Fibroblast of villous mesenchyme (primary cell): Measurements from ENCODE around the gene MIX23. TPM values are rescaled to one million over a fixed set of nuclear protein-coding genes. Genes with fewer than 3 reads are reported as not detected.

Source experiments
- DNase-seq: peaks from one replicate; pipeline ENCODE4 v3.0.0-alpha.2; 2010; ENCODE audit warnings: low read depth
- H3K4me3 ChIP-seq: 2 replicates; pipeline ENCODE4 v1.5.1; 2011; ENCODE audit warnings: low read depth, mild to moderate bottlenecking, low read length
- total RNA-seq: library from RNA; depleted of rRNA; stranded (reverse); fragments of >200 nt; gene quantifications from 2 replicates; pipeline ENCODE4 v1.2.3, GENCODE V29; 2012
- TF ChIP-seq, protein P1 (sequence below): IDR thresholded peaks from 2 replicates; pipeline ENCODE4 v1.5.1; 2012; ENCODE audit warnings: low read depth, mild to moderate bottlenecking, low read length; ENCODE audit not compliant: insufficient read depth

The MIX23 gene
- total RNA-seq, 1 donor, result 36.3 TPM

DNA sequence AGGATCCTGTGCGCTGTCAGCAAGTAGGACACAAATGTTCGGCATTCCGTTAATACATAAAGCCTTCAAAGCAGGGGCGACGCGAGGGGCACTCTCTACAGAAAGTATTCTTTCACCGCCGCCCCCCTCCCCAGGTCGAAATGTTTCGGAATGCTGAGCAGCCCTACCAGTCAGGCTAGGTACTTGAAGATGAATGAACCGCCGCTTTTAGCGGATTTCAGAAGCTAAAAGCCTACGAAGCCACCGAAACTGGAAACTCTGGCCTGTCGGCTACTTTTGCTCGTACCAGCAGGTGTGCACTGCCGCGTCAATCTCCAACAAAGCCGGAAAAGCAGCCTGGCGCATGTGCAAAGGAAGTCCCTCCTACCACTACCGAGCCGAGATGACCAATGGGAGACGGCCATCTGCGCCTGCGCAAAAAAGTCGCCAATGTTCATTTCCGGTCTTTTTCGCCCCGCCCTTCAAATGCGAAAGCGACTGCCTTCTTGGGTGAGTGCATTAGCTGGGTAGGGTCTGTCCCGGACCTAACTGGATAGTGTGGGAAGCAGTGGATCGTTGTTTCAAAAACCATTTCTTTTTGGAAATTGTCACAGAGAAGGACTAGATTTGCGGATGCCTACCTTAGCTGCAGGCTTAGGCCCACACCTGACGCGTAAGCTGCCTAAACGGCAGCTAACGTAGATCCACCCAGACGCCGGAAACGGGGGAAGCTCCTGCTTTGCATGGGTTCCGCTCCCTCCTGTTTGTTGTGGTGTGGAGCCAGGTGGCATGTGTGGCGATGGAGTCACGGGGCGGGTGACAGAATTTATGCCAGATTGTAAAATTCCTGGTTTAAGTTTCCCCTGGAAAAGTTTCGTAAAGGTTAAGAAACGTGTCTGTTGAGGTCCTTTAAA is 33.0 kb upstream of the MIX23 start, which contains the start of gene WDR5B:
Gene WDR5B (minus strand): TSS at position 301 of the 893 bp plus-strand sequence. CDS start 534 bp downstream, outside the sequence.
- peak; percentile 98 for DNase-seq
- TF ChIP-seq, protein P1, sequence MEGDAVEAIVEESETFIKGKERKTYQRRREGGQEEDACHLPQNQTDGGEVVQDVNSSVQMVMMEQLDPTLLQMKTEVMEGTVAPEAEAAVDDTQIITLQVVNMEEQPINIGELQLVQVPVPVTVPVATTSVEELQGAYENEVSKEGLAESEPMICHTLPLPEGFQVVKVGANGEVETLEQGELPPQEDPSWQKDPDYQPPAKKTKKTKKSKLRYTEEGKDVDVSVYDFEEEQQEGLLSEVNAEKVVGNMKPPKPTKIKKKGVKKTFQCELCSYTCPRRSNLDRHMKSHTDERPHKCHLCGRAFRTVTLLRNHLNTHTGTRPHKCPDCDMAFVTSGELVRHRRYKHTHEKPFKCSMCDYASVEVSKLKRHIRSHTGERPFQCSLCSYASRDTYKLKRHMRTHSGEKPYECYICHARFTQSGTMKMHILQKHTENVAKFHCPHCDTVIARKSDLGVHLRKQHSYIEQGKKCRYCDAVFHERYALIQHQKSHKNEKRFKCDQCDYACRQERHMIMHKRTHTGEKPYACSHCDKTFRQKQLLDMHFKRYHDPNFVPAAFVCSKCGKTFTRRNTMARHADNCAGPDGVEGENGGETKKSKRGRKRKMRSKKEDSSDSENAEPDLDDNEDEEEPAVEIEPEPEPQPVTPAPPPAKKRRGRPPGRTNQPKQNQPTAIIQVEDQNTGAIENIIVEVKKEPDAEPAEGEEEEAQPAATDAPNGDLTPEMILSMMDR, result no peak
- H3K4me3 ChIP-seq, result peak within 1 kb of the TSS; percentile 99

DNA sequence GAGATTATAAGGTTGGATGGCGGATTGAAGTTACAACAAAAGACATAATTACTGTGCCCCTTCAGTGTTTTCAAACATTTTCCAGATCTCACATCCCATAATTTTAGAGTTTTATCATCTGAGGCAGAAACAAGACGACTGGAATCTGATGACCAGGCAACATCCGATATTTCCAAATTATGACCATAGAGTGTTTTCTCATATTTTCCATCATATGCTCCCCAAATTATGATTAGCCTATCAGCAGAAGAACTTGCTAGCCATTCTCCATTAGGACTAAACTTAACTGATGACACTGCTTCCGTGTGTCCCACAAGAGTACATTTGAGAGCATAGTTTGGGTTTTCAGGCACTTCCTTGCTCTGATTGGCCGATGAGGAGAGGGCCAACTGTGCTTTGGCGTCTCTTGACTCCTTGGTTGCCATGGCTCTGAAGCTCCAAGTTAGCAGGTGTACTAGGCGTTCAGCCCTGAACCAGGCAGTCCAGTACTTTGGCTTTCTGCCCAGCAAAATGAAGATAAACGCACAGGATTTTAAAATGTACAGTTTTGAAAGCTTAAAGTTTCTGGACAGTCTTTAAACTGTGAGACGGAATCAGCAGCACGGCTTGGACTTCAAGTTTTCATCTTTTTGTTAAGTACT is 32.2 kb upstream of the MIX23 start:
- peak; percentile 48 for DNase-seq
- TF ChIP-seq, protein P1, result no peak
- peak overlapping the region; percentile 99 for H3K4me3 ChIP-seq

DNA sequence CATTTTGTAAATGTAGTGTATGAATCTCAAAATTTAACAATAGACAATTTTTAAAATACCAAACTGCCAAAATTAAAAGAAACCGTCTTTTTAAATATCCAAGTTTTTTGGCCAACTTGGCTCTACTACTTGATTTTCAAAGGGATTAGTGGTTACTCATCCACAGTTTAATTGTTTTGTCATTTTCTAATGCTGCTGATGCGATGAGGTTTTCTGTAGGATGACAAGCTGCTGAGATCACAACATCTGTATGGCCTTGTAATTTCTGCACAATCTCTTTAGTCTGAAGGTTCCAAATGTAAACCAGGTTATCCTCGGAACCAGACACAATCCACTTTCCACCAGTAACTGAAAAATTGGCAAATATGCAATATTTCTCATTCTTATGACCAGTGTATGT is 31.4 kb upstream of the MIX23 start:
- DNase-seq, result no peak
- TF ChIP-seq, protein P1, result no peak
- no peak overlapping the region for H3K4me3 ChIP-seq

DNA sequence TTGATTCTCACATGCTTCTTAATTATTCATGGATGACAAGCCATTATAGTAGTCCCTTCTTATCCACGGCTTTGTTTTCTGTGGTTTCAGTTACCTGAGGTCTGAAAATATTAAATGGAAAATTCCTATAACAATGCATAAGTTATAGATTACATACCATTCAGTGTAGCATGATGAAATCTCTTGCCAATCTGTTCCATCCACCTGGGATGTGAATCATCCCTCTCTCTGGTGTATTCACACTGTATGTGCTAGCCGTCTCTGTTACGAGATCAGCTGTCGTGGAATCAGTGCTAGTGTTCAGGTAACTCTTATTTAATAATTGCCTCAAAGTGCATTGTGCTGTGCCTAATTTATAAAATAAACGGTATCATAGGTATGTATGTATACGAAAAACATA is 27.6 kb upstream of the MIX23 start:
- H3K4me3 ChIP-seq, result no peak overlapping the region
- TF ChIP-seq, protein P1, result no peak
- no peak for DNase-seq

DNA sequence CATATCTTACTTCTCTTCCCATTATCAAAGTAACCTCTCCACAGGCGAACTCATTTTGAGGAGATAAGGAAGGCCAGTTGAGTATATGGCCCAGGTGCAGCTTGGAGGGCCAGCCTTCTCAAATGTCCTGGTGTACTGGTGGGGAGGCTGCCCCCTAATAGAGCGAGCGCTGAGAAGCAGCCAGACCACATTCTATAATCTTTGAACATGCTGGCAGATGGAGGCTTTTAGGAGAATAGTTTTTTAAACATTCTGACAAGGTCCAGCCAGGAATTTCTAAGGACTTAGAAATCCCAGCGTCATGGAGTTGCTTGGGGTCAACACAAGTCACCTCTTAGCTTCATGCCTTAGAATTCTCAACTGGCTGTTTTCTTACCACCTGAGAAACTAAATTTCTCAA is 27.1 kb upstream of the MIX23 start:
- TF ChIP-seq, protein P1, result no peak

DNA sequence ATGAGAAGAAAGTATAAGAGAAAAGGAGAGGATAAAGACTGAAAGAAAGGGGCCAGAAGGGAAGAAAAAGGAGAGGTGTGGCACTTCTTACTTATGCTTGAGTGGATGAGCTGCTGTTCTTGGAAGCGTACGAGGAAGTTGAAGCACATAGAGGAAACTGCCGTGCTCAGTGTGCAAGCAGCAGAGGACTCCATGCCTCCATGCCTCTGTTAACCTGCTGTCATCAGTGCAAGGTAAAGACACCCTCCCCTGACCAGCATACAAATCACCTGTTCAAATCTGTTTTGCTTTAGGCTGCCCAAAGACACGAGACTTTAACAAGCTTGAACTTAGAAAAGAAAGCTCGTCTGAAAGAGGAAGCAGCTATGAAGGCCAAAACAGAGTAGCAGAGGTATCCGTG is 26.4 kb upstream of the MIX23 start:
- no peak for DNase-seq
- TF ChIP-seq, protein P1, result no peak
- no peak overlapping the region for H3K4me3 ChIP-seq

More for the DNA sequence above, 27.1 kb upstream of the MIX23 start:
- no peak for DNase-seq
- H3K4me3 ChIP-seq, result no peak overlapping the region
